ENCODE results near the gene ATP6V1G3.
"Not testable (repeated sequence)": the region's sequence is repeated elsewhere in the genome, so short reads cannot be mapped to it uniquely, and the experiment has no call there.

Gene ATP6V1G3

GRCh38 chr1:198542632-198543031 lies 2.2 kb upstream of the ATP6V1G3 start:
- H3K4me1 ChIP-seq (ENCODE audit: control insufficient read depth in 1 of 2, insufficient read depth in 2 of 2, low read length in 2 of 2) = no peaks in the 10 kb centered on the region
- no peaks in the 10 kb centered on the region for H3K36me3 ChIP-seq (ENCODE audit: control insufficient read depth in 1 of 2, insufficient read depth in 2 of 2, low read length in 2 of 2)
- no peaks in the 10 kb centered on the region for H3K27me3 ChIP-seq (ENCODE audit: low read depth, low read length)
- no peaks in the 10 kb centered on the region for H3K9me3 ChIP-seq (ENCODE audit: control insufficient read depth in 1 of 2, low read length in 2 of 2)
- no peak overlapping the region for H3K27ac ChIP-seq (ENCODE audit: low read length)
- no peak overlapping the region for H3K4me3 ChIP-seq (ENCODE audit: low read depth in 1 of 2, low read length in 2 of 2)

GRCh38 chr1:198541737-198542136 lies 1.3 kb upstream of the ATP6V1G3 start:
- Histone ChIP-seq H3K27ac (ENCODE audit: low read length) (no peak overlapping the region), H3K27me3 (ENCODE audit: low read depth, low read length) (no peaks in the 10 kb centered on the region), H3K9me3 (ENCODE audit: control insufficient read depth in 1 of 2, low read length in 2 of 2) (no peaks in the 10 kb centered on the region), H3K36me3 (ENCODE audit: control insufficient read depth in 1 of 2, insufficient read depth in 2 of 2, low read length in 2 of 2) (no peaks in the 10 kb centered on the region), H3K4me3 (ENCODE audit: low read depth in 1 of 2, low read length in 2 of 2) (no peak overlapping the region), H3K4me1 (ENCODE audit: control insufficient read depth in 1 of 2, insufficient read depth in 2 of 2, low read length in 2 of 2) (no peaks in the 10 kb centered on the region)

GRCh38 chr1:198538579-198539364 lies 1.7 kb downstream of the ATP6V1G3 start:
- H3K4me1 ChIP-seq (ENCODE audit: control insufficient read depth in 1 of 2, insufficient read depth in 2 of 2, low read length in 2 of 2) = no peaks in the 10 kb centered on the region
- H3K27ac ChIP-seq (ENCODE audit: low read length) = no peak overlapping the region
- no peaks in the 10 kb centered on the region for H3K9me3 ChIP-seq (ENCODE audit: control insufficient read depth in 1 of 2, low read length in 2 of 2)
- no peaks in the 10 kb centered on the region for H3K27me3 ChIP-seq (ENCODE audit: low read depth, low read length)
- H3K4me3 ChIP-seq (ENCODE audit: low read depth in 1 of 2, low read length in 2 of 2) = no peak overlapping the region
- no peaks in the 10 kb centered on the region for H3K36me3 ChIP-seq (ENCODE audit: control insufficient read depth in 1 of 2, insufficient read depth in 2 of 2, low read length in 2 of 2)

- Histone ChIP-seq H3K27ac (ENCODE audit: low read length) (no peak overlapping the region), H3K9me3 (ENCODE audit: control insufficient read depth in 1 of 2, low read length in 2 of 2) (no peaks in the 10 kb centered on the region), H3K36me3 (ENCODE audit: control insufficient read depth in 1 of 2, insufficient read depth in 2 of 2, low read length in 2 of 2) (no peaks in the 10 kb centered on the region)
Measured at GRCh38 chr1:198535631-198536030, 4.8 kb downstream of the ATP6V1G3 start.

GRCh38 chr1:198534548-198535418 lies 5.7 kb downstream of the ATP6V1G3 start:
- H3K4me1 ChIP-seq (ENCODE audit: control insufficient read depth in 1 of 2, insufficient read depth in 2 of 2, low read length in 2 of 2) = no peaks in the 10 kb centered on the region
- H3K36me3 ChIP-seq (ENCODE audit: control insufficient read depth in 1 of 2, insufficient read depth in 2 of 2, low read length in 2 of 2) = no peaks in the 10 kb centered on the region
- no peak overlapping the region for H3K27ac ChIP-seq (ENCODE audit: low read length)
- no peaks in the 10 kb centered on the region for H3K9me3 ChIP-seq (ENCODE audit: control insufficient read depth in 1 of 2, low read length in 2 of 2)
- H3K4me3 ChIP-seq (ENCODE audit: low read depth in 1 of 2, low read length in 2 of 2) = no peak overlapping the region
- no peaks in the 10 kb centered on the region for H3K27me3 ChIP-seq (ENCODE audit: low read depth, low read length)

More at GRCh38 chr1:198535631-198536030, 4.8 kb downstream of the ATP6V1G3 start:
- no peaks in the 10 kb centered on the region for H3K27me3 ChIP-seq (ENCODE audit: low read depth, low read length)
- no peak overlapping the region for H3K4me3 ChIP-seq (ENCODE audit: low read depth in 1 of 2, low read length in 2 of 2)
- no peaks in the 10 kb centered on the region for H3K4me1 ChIP-seq (ENCODE audit: control insufficient read depth in 1 of 2, insufficient read depth in 2 of 2, low read length in 2 of 2)

GRCh38 chr1:198531891-198532290 lies 8.6 kb downstream of the ATP6V1G3 start:
- Histone ChIP-seq H3K4me3 (ENCODE audit: low read depth in 1 of 2, low read length in 2 of 2) (no peak overlapping the region), H3K9me3 (ENCODE audit: control insufficient read depth in 1 of 2, low read length in 2 of 2) (no peaks in the 10 kb centered on the region), H3K27me3 (ENCODE audit: low read depth, low read length) (no peaks in the 10 kb centered on the region), H3K4me1 (ENCODE audit: control insufficient read depth in 1 of 2, insufficient read depth in 2 of 2, low read length in 2 of 2) (no peaks in the 10 kb centered on the region), H3K27ac (ENCODE audit: low read length) (no peak overlapping the region), H3K36me3 (ENCODE audit: control insufficient read depth in 1 of 2, insufficient read depth in 2 of 2, low read length in 2 of 2) (no peaks in the 10 kb centered on the region)

- Histone ChIP-seq H3K9me3 (ENCODE audit: control insufficient read depth in 1 of 2, low read length in 2 of 2) (no peaks in the 10 kb centered on the region), H3K27me3 (ENCODE audit: low read depth, low read length) (no peaks in the 10 kb centered on the region), H3K27ac (ENCODE audit: low read length) (no peak overlapping the region), H3K36me3 (ENCODE audit: control insufficient read depth in 1 of 2, insufficient read depth in 2 of 2, low read length in 2 of 2) (no peaks in the 10 kb centered on the region), H3K4me3 (ENCODE audit: low read depth in 1 of 2, low read length in 2 of 2) (no peak overlapping the region), H3K4me1 (ENCODE audit: control insufficient read depth in 1 of 2, insufficient read depth in 2 of 2, low read length in 2 of 2) (no peaks in the 10 kb centered on the region)
Measured at GRCh38 chr1:198530953-198531352, 9.5 kb downstream of the ATP6V1G3 start.

GRCh38 chr1:198529414-198529813 lies 11.1 kb downstream of the ATP6V1G3 start:
- H3K27ac ChIP-seq (ENCODE audit: low read length) = no peak overlapping the region
- no peaks in the 10 kb centered on the region for H3K4me1 ChIP-seq (ENCODE audit: control insufficient read depth in 1 of 2, insufficient read depth in 2 of 2, low read length in 2 of 2)
- no peaks in the 10 kb centered on the region for H3K9me3 ChIP-seq (ENCODE audit: control insufficient read depth in 1 of 2, low read length in 2 of 2)
- H3K27me3 ChIP-seq (ENCODE audit: low read depth, low read length) = no peaks in the 10 kb centered on the region
- no peak overlapping the region for H3K4me3 ChIP-seq (ENCODE audit: low read depth in 1 of 2, low read length in 2 of 2)
- no peaks in the 10 kb centered on the region for H3K36me3 ChIP-seq (ENCODE audit: control insufficient read depth in 1 of 2, insufficient read depth in 2 of 2, low read length in 2 of 2)

- Histone ChIP-seq H3K4me3 (ENCODE audit: low read depth in 1 of 2, low read length in 2 of 2) (no peak overlapping the region), H3K27ac (ENCODE audit: low read length) (no peak overlapping the region), H3K4me1 (ENCODE audit: control insufficient read depth in 1 of 2, insufficient read depth in 2 of 2, low read length in 2 of 2) (no peaks in the 10 kb centered on the region)
Measured at GRCh38 chr1:198528364-198528763, 12.1 kb downstream of the ATP6V1G3 start.

GRCh38 chr1:198524556-198524955 lies 15.9 kb downstream of the ATP6V1G3 start:
- no peaks in the 10 kb centered on the region for H3K27me3 ChIP-seq (ENCODE audit: low read depth, low read length)
- no peaks in the 10 kb centered on the region for H3K36me3 ChIP-seq (ENCODE audit: control insufficient read depth in 1 of 2, insufficient read depth in 2 of 2, low read length in 2 of 2)
- H3K9me3 ChIP-seq (ENCODE audit: control insufficient read depth in 1 of 2, low read length in 2 of 2) = no peaks in the 10 kb centered on the region
- H3K4me1 ChIP-seq (ENCODE audit: control insufficient read depth in 1 of 2, insufficient read depth in 2 of 2, low read length in 2 of 2) = no peaks in the 10 kb centered on the region
- no peak overlapping the region for H3K4me3 ChIP-seq (ENCODE audit: low read depth in 1 of 2, low read length in 2 of 2)
- no peak overlapping the region for H3K27ac ChIP-seq (ENCODE audit: low read length)

More at GRCh38 chr1:198528364-198528763, 12.1 kb downstream of the ATP6V1G3 start:
- Histone ChIP-seq H3K36me3 (ENCODE audit: control insufficient read depth in 1 of 2, insufficient read depth in 2 of 2, low read length in 2 of 2) (no peaks in the 10 kb centered on the region), H3K27me3 (ENCODE audit: low read depth, low read length) (no peaks in the 10 kb centered on the region), H3K9me3 (ENCODE audit: control insufficient read depth in 1 of 2, low read length in 2 of 2) (no peaks in the 10 kb centered on the region)

GRCh38 chr1:198524127-198524526 lies 16.4 kb downstream of the ATP6V1G3 start:
- not testable (repeated sequence) for H3K4me1 ChIP-seq (ENCODE audit: control insufficient read depth in 1 of 2, insufficient read depth in 2 of 2, low read length in 2 of 2); H3K36me3 ChIP-seq (ENCODE audit: control insufficient read depth in 1 of 2, insufficient read depth in 2 of 2, low read length in 2 of 2); H3K27ac ChIP-seq (ENCODE audit: low read length); H3K27me3 ChIP-seq (ENCODE audit: low read depth, low read length); H3K4me3 ChIP-seq (ENCODE audit: low read depth in 1 of 2, low read length in 2 of 2); H3K9me3 ChIP-seq (ENCODE audit: control insufficient read depth in 1 of 2, low read length in 2 of 2)
